ENCODE measurements around the gene EEF2.

The EEF2 gene

DNA sequence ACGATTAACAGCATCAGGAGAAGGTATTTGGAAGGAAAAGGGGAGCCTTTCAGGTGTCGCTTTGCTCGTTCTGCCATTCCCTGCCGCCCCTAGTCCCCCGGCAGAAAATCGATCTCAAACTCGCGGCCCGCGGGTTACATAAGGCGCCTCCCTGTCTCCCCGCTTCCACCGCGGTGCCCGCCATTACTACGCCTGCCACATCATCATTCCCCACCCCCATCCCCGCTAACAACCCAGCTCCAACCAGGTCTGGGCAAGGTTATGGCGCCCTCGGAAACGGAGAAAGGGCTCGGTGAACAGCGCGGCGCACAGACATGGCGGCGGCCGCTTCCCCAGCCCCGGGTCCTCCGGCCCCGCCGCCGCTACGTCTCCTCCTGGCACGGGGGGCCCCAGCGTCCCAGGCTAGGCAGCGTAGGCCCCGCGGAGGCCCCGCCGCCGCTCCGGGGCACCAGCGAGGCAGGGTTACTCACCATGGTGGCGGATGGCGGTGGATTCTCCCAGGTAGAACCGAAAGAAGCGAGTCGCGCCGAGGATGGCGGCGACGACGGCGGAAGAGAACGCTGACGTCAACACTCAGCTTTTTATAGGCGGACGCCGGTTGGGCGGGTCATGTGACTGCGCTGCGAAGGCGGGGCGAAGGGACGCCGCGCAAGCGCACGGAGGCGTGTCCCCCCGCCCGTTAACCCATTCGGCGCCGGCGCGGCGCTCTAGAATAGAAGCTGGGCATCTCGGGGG, at the start of gene EEF2:
TSS of gene EEF2 (minus strand) at position 556 of the 735 bp plus-strand sequence. CDS start at position 473, 83 bp downstream.
- DNase-seq = peak; percentile 90

DNA sequence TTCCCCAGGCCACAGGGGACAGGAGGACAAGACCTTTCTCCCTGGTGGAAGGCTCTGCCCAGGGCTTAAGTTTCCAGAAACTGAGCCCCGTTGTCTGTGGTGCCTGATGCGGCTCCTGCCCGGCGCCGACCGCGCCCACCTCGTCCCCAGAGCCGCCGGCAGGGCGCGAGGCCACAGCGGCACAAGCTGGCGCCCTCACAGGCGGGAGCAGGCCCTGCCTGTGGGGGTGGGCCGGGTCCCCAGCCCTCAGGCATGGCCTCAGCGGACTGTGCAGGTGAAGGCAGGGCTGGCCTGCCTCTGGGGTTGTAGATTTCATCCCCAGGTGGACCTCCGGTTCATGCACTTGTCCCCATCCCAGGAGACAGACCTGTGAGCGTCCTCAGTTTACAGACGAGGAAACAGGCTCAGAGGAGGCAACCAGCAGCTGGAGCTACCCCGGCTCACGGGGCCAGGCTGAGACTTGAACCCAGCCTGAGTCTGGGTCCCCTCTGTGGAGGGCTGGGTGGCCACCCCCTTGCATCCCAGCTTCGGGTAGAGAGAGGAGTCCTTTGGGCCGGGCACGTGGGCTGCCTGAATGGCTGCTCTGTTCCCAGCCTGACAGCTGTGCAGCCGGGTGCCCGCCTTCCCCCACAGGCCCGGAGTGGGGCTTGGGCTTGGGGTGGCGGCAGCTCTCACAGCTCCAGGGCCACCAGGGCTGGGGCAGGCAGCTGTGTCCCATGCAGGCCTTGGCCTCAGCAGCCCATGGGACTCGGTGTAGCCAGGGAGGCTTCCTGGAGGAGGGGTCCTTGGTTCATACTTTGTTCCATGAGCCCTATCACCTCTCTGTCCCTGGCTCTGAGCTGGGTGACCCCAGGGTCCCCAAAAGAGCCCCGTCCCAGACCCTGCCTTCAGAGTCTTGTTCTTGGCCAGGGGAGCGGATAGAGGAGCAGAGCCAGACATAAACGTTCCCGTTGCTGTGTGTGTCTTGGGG, 49.1 kb upstream of the EEF2 start:
- DNase-seq = no peak

DNA sequence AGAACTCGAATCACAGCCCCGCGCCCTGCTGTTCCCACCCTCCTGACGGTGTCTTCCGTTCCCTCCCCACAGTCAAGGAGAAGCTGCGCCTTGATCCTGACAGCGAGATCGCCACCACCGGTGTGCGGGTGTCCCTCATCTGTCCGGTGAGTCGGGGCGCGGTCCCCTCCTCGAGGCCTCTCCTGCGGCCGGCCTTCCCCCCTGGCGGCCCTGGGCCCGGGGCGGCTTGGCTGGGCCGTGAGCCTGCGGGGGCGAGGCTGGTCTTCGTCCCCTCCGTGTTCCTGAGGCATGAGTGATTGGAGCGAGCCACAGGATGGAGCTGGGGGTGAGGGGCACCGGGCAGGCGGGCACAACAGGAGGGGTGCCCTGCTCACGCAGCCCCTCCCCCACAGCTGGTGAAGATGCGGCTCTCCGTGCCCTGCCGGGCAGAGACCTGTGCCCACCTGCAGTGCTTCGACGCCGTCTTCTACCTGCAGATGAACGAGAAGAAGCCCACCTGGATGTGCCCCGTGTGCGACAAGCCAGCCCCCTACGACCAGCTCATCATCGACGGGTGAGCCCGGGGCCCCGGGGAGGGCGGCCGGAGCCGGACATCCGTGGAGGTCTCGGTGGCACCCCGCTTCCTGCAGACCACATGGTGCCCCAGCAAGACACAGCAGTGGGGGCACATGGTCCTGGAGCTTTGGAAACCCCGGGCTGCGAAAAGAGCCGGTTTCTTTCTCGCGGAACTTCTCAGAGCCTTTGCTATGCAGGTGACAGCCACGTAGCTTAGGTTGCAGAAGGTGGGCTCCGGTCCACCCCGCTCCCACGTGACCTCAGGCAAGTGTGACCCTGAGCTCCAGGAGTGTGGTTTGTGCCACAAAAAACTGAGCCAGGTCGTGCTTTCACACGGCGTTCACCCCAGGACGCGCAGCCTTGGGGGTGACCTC, 48.0 kb upstream of the EEF2 start:
- DNase-seq = no peak

DNA sequence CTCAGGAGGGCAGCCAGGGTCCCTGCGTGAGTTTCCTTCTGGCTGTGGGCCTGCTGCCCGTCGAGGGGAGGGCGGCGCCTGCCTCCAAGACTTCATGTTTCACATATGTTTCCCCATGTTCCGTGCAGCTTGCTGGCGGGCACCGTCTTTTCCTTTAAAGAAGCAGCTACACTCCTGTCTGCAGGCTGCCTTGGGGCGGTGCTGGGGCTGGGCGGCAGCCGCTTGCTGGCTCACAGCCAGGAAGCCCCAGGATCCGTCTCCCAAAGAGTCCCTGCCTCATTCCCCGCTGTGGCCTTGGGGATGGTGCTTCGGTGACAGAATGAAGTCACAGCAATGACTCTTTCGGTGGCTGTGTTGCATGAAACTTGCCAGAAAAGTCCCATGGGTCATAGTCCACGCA, 47.2 kb upstream of the EEF2 start:
- no peak for DNase-seq

DNA sequence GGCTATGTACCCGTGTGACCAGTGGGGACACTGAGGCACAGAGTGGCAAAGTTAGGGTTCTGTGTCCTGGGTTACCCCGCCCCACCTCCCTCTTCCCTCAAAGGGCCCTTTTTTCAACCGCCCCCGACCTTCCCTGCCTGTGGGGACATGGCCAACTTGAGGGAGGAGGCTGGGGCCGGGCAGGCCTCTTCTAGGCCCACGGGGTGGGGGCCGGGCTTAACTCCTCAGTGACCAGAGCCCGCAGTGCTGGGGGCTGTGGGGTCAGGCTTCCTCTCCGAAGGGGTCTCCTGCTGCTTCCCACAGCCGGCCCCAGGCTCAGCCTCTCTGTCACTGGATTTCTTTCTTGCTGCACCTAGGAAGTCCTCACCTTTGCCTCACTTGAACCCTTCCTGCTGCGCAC, 46.2 kb upstream of the EEF2 start:
- DNase-seq = no peak

DNA sequence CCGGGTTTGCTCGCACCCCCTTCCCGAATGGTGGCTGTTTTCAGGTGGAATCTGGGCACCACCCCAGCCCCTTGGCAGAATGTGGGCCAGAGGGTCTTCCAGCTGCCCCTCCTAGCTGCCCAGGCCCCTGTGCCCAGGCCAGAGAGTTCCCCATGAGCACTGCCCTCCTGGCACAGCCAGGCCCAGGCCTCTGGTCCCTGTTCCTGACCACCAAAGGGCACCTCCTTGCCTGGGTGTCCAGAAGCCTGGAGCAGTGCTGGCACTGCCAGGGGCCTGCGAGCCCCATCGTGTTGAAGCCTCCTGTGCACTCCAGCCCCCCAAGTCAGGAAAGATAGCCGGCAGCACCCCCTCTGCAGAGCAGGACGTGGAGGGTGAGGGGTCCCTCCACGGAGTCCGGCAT, 45.7 kb upstream of the EEF2 start:
- no peak for DNase-seq

DNA sequence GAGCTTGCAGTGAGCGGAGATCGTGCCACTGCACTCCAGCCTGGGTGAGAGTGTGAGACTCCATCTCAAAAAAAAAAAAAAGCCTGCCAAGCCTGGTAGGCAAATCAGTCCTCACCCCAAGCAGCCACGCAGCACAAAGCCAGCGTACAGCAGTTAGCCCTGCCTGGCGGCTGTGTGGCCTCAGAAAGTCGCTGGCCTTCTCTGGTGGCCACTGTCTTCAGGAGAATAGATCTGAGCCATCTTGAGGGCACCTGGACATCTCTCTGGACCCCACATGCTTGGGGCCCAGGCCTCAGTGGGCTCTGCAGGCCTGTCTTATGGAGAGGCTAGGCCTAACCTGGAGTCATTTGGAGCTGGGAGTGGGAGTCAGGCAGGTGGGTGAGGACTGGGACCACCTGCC, 45.3 kb upstream of the EEF2 start:
- DNase-seq = no peak

DNA sequence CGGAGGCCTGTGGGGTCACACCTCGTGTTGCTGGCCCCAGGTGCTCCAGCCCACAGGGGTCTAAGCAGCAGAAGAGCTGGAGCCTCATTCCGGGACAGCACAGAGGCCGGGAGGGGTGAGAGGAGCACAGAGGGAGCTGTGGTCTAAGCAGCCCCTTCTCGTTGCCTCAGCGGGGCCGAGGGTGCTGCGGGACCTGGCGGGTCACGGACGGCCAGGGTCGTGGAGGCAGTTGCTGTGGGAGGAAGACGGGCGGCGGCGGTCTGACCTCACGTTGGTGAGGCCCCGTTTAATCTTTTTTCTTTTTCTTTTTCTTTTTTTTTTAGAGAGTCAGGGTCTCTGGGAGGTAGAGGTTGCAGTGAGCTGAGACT, 44.0 kb upstream of the EEF2 start:
- DNase-seq = no peak

DNA sequence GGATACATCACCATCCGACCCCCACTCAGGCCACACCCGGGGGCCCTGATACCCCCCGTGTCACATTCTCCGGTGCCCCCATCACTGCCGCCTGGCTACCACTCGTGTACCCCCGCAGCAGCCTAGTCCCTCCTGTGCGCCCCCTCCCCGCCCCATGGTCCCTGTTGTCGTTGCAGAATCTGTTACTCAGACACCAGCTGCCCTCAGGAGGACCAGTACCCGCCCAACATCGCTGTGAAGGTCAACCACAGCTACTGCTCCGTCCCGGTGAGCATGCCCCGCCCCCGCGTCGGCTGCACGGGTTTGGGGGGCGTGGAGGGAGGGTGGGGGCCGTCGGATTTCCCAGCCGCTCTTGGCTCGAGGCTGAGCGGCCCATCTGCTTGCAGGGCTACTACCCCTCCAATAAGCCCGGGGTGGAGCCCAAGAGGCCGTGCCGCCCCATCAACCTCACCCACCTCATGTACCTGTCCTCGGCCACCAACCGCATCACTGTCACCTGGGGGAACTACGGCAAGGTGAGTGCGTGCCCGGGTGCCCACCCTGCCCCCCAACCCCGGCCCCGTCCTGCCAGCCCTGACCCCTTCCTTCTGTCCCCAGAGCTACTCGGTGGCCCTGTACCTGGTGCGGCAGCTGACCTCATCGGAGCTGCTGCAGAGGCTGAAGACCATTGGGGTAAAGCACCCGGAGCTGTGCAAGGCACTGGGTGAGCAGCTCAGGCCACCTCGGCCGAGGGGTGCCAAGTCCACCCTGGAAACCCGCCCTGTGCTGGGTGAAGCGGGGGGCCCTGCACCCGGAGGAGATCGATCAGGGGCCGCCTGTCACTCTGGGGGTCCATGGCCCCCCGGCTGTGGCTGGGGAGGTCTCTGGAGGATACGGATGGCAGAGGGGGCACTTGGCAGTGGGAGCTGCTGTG, 43.3 kb upstream of the EEF2 start:
- DNase-seq = no peak

DNA sequence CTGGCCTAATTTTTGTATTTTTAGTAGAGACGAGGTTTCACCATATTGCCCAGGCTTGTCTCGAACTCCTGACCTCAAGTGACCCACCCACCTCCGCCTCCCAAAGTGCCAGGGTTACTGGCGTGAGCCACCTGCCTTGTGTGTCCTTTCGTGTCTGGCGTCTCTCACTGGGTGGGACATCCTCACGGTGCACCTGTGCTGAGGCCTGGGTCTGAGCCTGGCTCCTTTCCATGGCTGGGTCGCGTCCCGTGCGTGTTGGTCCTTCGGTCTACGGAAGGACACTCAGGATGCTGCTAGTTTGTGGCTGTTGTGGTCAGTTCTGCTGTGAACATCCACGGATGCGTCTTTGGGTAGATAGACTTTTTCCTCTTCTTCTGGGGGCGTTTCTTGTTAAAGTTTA, 41.9 kb upstream of the EEF2 start:
- DNase-seq = no peak

DNA sequence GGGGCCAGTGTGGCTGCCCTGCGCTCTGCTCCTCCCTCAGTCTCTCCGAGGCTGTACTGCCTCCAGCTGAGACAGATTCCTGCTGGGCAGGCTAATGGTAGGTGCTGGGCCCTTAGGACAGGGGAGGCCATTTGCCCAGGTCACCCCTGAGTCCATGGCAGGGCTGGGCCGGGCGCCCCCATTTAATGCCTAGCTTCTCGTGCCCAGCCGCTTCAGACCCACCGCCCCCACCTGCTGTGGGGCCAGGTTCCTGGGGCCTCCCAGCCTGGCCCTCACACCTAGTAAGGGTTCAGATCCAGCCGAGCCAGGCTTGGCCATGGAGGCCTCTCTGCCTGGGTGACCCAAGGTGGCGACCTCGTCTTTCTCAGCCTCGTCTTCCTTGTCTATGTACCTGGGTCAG, 40.1 kb upstream of the EEF2 start:
- DNase-seq = no peak

DNA sequence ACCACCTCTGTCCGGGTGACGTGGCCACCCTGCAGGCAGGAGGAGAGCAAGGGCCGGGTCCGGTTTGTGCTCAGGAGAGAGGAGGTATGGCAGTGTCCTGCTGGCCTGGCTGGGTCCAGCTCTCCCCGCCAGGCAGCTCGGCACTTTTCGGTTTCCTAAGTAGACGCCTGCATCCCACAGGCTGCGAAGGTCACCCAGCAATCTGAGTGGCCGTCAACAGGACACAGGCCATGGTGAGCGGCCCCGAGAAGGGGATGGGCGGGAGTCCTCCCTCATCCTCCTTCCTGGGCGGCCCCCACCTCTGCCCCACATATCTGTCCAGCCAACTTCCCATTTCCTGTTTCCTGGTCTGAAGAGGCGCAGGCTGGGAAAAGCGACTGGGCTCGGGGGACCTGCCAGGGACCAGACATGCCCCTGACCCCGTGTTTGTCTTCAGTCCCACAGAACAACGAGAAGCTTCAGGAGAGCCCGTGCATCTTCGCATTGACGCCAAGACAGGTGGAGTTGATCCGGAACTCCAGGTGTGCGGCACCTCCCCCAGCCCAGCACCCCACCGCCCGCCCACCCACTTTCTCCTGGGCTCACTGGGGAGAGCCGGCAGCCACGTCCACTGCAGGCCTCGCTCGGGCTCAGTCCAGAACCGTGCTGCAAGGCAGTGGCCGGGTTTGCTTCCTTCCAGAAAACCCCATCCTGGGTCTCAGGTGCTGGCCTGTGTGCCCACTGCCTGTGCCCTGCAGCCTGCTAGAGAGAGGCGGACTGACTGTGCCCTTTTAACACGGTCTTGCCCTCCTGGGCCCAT, 38.5 kb upstream of the EEF2 start:
- DNase-seq = no peak

DNA sequence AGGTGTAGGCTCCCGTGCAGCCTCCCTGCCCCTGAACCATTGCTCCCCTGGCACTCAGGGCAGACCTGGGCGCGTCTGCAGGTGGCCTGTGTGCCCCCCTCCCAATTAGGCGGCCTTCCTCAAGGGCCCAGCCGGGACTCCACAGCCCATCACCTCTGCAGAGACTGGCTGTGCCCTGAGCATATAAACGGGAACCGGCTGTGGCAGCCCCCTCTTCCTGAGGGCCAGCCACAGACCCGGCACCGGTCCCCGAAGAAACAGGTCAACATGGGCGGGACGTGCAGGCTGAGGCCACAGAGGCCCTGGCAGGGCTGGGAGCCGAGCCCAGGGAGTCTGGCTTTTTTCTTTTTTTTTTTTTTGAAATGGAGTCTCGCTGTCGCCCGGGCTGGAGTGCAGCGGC, 34.3 kb upstream of the EEF2 start:
- no peak for DNase-seq

DNA sequence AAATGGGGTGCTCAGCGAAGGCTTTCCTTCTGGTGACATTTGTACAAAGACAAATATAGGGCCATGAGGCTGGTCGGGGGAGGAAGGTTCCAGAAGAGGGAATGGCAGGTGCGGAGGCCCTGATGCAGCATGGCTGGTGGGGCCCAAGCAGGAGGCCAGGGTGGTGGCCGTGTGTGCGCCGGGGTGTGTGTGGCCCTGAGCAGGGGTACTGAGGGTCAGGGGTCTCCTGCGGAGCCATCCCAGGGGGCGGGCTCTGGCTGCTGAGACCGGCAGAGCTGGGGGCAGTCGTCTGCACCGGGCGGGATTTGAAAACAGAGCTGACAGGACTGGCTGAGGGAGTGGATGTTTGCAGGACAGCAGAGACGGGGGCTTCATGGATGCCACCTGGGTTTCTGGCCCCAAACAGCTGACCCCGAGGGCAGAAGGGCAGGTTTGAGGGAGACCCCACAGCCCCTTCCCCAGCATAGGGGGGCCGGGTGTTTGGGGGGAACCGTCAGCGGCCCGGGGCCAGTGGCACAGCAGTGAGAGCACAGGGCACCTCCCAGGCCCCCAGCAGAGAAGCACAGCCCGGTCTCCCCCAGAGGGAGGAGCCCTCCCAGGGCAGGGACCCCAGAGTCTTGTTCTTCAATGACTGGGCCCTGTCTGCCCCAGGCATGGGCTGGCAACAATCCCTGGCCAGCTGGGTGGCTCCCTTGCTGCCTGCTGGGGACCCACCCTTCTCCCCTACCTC, 33.7 kb upstream of the EEF2 start:
- DNase-seq = no peak

DNA sequence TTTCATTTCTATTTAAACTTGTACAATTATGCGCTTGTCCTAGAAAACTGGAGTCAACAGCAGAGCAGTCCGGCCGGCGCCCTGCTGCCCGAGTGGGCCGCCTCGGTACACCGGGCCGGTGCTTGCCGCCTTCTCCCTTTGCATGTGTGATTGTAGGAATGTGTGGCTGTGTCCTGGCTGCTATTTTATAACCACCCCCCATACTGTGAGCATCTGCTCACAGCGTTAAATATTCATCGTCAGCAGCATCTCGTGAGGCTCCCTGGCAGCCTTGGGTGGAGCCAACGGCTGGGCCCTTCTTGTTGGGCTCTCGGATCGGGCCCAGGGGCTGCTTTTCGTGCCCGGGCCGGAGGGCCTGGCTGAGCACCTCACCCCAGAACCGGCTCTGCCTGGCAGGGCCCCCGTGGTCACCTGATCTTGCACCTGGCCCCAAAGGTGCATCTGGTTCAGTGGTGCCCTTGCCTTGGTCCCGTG, 32.9 kb upstream of the EEF2 start:
- no peak for DNase-seq

DNA sequence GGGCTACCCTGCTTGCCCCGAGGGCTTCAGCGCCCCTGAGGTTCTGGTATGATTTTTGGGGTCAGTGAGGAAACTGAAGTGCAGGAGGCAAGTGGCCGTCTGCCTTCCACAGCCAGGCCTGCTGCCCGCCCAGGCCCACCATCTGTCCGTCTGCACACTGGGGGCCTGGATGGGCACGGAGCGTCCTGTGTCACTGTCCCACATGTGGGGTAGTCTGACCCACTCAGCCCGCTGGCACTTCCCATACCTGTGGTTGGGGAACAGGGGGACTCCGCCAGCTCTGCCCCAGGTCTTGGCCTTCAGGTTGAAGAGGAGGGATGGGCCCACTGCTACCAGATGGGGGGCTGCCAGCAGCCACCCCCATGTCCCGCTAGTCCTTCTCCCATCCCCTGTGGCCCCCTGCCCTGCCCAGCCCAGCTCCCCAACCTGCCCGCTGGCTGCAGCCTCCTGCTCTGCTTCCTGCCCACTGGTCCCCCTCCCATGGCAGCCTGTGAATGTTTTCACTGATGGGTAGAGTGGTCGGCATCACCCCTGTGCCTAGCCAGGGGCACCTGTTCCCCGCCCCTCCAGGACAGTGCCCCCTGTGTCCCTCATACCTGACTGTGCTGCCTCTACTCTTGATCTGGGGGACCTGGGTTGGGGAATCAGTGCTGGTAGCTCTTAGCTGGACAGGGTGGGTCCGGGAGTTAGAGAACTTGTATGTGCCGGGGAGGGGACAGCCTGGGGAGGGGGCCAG, 31.8 kb upstream of the EEF2 start:
- DNase-seq = no peak

DNA sequence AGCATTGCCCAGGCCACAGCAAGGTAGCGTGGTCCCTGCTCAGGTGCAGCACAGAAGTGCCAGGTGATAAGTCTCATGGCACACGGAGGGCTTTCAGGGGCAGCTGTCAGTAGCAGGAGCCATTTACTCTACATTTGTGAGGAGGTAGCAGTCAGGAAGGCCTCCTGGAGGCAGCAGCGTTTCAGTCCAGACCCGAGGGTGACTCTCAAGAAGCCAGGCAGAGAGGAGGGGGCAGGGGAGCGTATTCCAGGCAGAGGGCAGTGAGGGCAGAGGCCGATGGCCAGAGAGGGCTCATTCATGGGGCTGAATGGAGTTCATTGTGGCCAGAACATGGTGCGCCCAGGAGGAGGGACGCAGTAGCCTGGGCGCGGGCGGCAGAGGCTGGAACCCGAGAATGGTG, 31.2 kb upstream of the EEF2 start:
- DNase-seq = no peak

DNA sequence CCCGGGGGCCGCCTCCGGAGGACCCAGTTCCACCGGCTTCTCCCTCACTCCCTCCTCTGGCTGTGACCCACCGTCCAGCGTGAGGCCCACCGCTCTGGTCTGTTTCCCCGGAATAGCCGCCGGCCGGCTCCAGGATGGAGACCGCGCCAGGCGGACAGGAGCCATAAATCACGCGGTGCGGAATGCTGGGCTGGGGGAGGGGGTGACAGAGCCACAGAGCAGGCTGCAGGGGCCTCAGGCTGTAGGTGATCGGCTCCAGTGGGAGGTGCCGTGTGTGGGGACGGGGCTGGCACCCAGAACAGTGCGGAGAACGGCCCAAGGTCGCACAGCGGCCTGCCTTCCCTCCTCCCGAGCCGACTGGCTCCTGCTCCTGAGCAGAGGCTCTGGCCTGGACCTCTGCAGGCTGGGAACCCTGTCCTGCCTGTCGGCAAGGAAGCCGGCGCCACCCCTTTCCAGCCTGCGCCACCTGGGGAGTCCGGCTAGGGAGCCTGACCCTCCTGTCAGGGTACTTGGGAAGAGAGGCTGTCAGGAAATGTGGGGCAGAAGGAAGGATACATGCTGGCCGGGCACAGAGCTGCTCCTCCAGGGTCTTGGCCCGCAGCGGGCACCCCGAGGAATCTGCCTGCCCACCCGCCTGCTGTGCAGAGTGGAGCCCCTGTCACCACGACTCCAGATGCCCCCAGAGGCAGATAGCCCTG, 30.6 kb upstream of the EEF2 start:
- DNase-seq = no peak

Measured in CD4-positive, alpha-beta T cell treated with Interleukin-15 for 1 hour (primary cell).